HepG2 (cell line): ENCODE measurements around the gene CYP27B1. TPM values are rescaled to one million over a fixed set of nuclear protein-coding genes. Genes with fewer than 3 reads are reported as not detected.

Experiments
- ARNT2 ChIP-seq: sonication (generic); formaldehyde crosslinking; IDR thresholded peaks from 2 replicates; pipeline ENCODE4 v1.8.0; 2022; ENCODE audit warnings: mild to moderate bottlenecking, low read depth, missing genetic modification reagents, moderate library complexity
- ATAD3A ChIP-seq: sonication (generic); formaldehyde crosslinking; IDR thresholded peaks from 2 replicates; pipeline ENCODE4 v1.4.0; 2020; ENCODE audit warnings: missing genetic modification reagents
- CCDC6 ChIP-seq: sonication (generic); formaldehyde crosslinking; IDR thresholded peaks from 2 replicates; pipeline ENCODE4 v1.8.1; 2022; ENCODE audit warnings: mild to moderate bottlenecking, missing genetic modification reagents, moderate library complexity
- CHD4 ChIP-seq: fragments of 200-600 bp; sonication (generic); IDR thresholded peaks from 2 replicates; pipeline ENCODE4 v1.7.0; 2017; ENCODE audit warnings: mild to moderate bottlenecking, low read length, borderline replicate concordance
- GABPB1 ChIP-seq: IDR thresholded peaks from 2 replicates; pipeline ENCODE4 v1.6.1; 2016; ENCODE audit warnings: mild to moderate bottlenecking, missing genetic modification reagents, moderate library complexity, missing compliant biosample characterization
- MED8 ChIP-seq: sonication (generic); formaldehyde crosslinking; IDR thresholded peaks from 2 replicates; pipeline ENCODE4 v1.8.1; 2023; ENCODE audit warnings: mild to moderate bottlenecking, missing genetic modification reagents; ENCODE audit not compliant: insufficient replicate concordance
- MIXL1 ChIP-seq: IDR thresholded peaks from 2 replicates; pipeline ENCODE4 v1.6.1; 2016
- ONECUT2 ChIP-seq: sonication (generic); formaldehyde crosslinking; IDR thresholded peaks from 2 replicates; pipeline ENCODE4 v1.4.0; 2020; ENCODE audit warnings: missing genetic modification reagents
- PLRG1 ChIP-seq: fragments of 450-650 bp; conservative IDR thresholded peaks from 2 replicates; pipeline ENCODE4 v1.6.1; 2016
- PRDM15 ChIP-seq: sonication (generic); formaldehyde crosslinking; IDR thresholded peaks from 2 replicates; pipeline ENCODE4 v1.4.0; 2020; ENCODE audit warnings: missing genetic modification reagents
- PRMT3 ChIP-seq: sonication (generic); formaldehyde crosslinking; IDR thresholded peaks from 2 replicates; pipeline ENCODE4 v1.8.1; 2022; ENCODE audit warnings: low read depth, mild to moderate bottlenecking, moderate library complexity, missing genetic modification reagents, borderline replicate concordance
- RELA ChIP-seq: sonication (generic); formaldehyde crosslinking; IDR thresholded peaks from 2 replicates; pipeline ENCODE4 v1.4.0; 2020; ENCODE audit warnings: missing genetic modification reagents
- SALL2 ChIP-seq: sonication (generic); formaldehyde crosslinking; IDR thresholded peaks from 2 replicates; pipeline ENCODE4 v1.8.1; 2023; ENCODE audit warnings: mild to moderate bottlenecking, missing genetic modification reagents, inconsistent platforms
- SCMH1 ChIP-seq: sonication (generic); formaldehyde crosslinking; IDR thresholded peaks from 2 replicates; pipeline ENCODE4 v1.9.0; 2021; ENCODE audit warnings: missing genetic modification reagents, mild to moderate bottlenecking, borderline replicate concordance
- SMAD1 ChIP-seq: sonication (generic); formaldehyde crosslinking; IDR thresholded peaks from 2 replicates; pipeline ENCODE4 v1.4.0; 2020; ENCODE audit warnings: missing genetic modification reagents, low read depth, mild to moderate bottlenecking, borderline replicate concordance
- TCF7 ChIP-seq: sonication (generic); IDR thresholded peaks from 2 replicates; pipeline ENCODE4 v1.6.1; 2016; ENCODE audit warnings: antibody characterized with exemption, low read depth
- ZBTB39 ChIP-seq: sonication (generic); formaldehyde crosslinking; IDR thresholded peaks from 2 replicates; pipeline ENCODE4 v1.5.0; 2020; ENCODE audit warnings: missing genetic modification reagents
- ZKSCAN8 ChIP-seq: IDR thresholded peaks from 2 replicates; pipeline ENCODE4 v1.6.1; 2016; ENCODE audit warnings: borderline replicate concordance, missing genetic modification reagents, missing compliant biosample characterization
- ZNF224 ChIP-seq: sonication (generic); formaldehyde crosslinking; IDR thresholded peaks from 2 replicates; pipeline ENCODE4 v1.5.0; 2020; ENCODE audit warnings: mild to moderate bottlenecking, missing genetic modification reagents
- ZNF276 ChIP-seq: sonication (generic); formaldehyde crosslinking; IDR thresholded peaks from 2 replicates; pipeline ENCODE4 v1.4.0; 2020; ENCODE audit warnings: mild to moderate bottlenecking, low read depth, missing genetic modification reagents
- ZNF367 ChIP-seq: sonication (generic); formaldehyde crosslinking; IDR thresholded peaks from 2 replicates; pipeline ENCODE4 v1.4.0; 2020; ENCODE audit warnings: missing genetic modification reagents, borderline replicate concordance
- ZNF629 ChIP-seq: sonication (generic); formaldehyde crosslinking; conservative IDR thresholded peaks from 2 replicates; pipeline ENCODE4 v1.5.0; 2020; ENCODE audit warnings: missing genetic modification reagents
- ZNF746 ChIP-seq: sonication (generic); formaldehyde crosslinking; IDR thresholded peaks from 2 replicates; pipeline ENCODE4 v1.8.0; 2022; ENCODE audit warnings: mild to moderate bottlenecking, missing genetic modification reagents
- ZNF75D ChIP-seq: sonication (generic); formaldehyde crosslinking; IDR thresholded peaks from 2 replicates; pipeline ENCODE4 v1.8.1; 2023; ENCODE audit warnings: missing genetic modification reagents, mild to moderate bottlenecking, borderline replicate concordance
- polyA plus RNA-seq, 8 experiments: library from polyadenylated mRNA; depleted of rRNA in 3 of 8; stranded (reverse) in 7 of 8; unstranded in 1 of 8; fragments of >200 nt; fragmentation: Illumina TruSeq in 4 of 8; extraction: Trizol in 4 of 8; gene quantifications; 2 replicates each; pipeline versions ENCODE4 v1.2.1 to v1.2.3, GENCODE V29; 2011 to 2016; ENCODE audit warnings: low read depth in 4 of 8, missing spikeins in 1 of 8, mixed read lengths in 1 of 8; ENCODE audit not compliant: insufficient read depth in 1 of 8
- total RNA-seq, 5 experiments: library from RNA; depleted of rRNA; stranded (reverse); fragments of >200 nt; fragmentation: Illumina TruSeq; extraction: Trizol; gene quantifications; 2 replicates each; pipeline ENCODE4 v1.2.3, GENCODE V29; 2016; ENCODE audit warnings: low read depth in 1 of 5

CYP27B1 gene
- total and polyA plus RNA-seq, 2 of the 13 experiments (the other 11 are each of a cell fraction or from before 2014, with no cell fraction given), result 2.3 to 3.0 TPM

- no peak for TF ChIP-seq ZNF746 (CRISPR knock-in tag)
- TF ChIP-seq PRDM15 (CRISPR knock-in tag), result peak; percentile 94
- no peak for TF ChIP-seq PLRG1
- no peak for TF ChIP-seq ONECUT2 (CRISPR knock-in tag)
- no peak for TF ChIP-seq ZNF629
- TF ChIP-seq SMAD1 (CRISPR knock-in tag), result no peak
- TF ChIP-seq ZBTB39 (CRISPR knock-in tag), result 0 out of 2 replicates have a peak, but pooled peaks have one; percentile 77
- peak; percentile 75 for TF ChIP-seq CCDC6
- TF ChIP-seq MIXL1 (CRISPR knock-in tag), result peak; percentile 66; the same call in 1 of the 2 replicates
- 0 out of 2 replicates have a peak, but pooled peaks have one; percentile 14 for TF ChIP-seq ATAD3A
- TF ChIP-seq TCF7, result no peak
- peak; percentile 55 for TF ChIP-seq GABPB1
- TF ChIP-seq ARNT2 (CRISPR knock-in tag), result peak; percentile 89
- no peak for TF ChIP-seq MED8 (CRISPR knock-in tag)
- no peak for TF ChIP-seq SCMH1
- TF ChIP-seq PRMT3 (CRISPR knock-in tag), result 0 out of 2 replicates have a peak, but pooled peaks have one; percentile 47
- TF ChIP-seq ZNF75D, result no peak
- no peak for TF ChIP-seq CHD4
- peak; percentile 74 for TF ChIP-seq SALL2 (CRISPR knock-in tag)
- TF ChIP-seq ZNF276, result peak; percentile 63; the same call in 1 of the 2 replicates
- TF ChIP-seq ZNF367, result no peak
- peak; percentile 83; the same call in 1 of the 2 replicates for TF ChIP-seq ZNF224 (CRISPR knock-in tag)
- no peak; the same call in 1 of the 2 replicates for TF ChIP-seq RELA
- TF ChIP-seq ZKSCAN8 (CRISPR knock-in tag), result no peak
These were observed 5.1 kb upstream of the CYP27B1 start, which contains the start of gene METTL1 (continued) for GRCh38 chr12:57771873-57772428.
